ENCODE results near the gene PPM1E.

GRCh38 chr17:58763263-58763662 lies 7.6 kb downstream of the PPM1E start:
- TF ChIP-seq CTCF (IDR thresholded peaks at IDR 0.05; ENCODE audit: poor library complexity) (no peak), EZH2phosphoT487 (IDR thresholded peaks at IDR 0.05; ENCODE audit: low read depth, severe bottlenecking, unreplicated experiment) (no peak), EZH2 (IDR thresholded peaks at IDR 0.05; ENCODE audit: borderline replicate concordance) (no peak)
